GM12878 (cell line): ENCODE data around the gene FAM20A. TPM values are rescaled to one million over a fixed set of nuclear protein-coding genes. Genes with fewer than 3 reads are reported as not detected.
"Not testable (repeated sequence)": the region's sequence is repeated elsewhere in the genome, so short reads cannot be mapped to it uniquely, and the experiment has no call there.

Experiments
- ATAC-seq: fragments of 200-7000 bp; cut with Tn5 transposase; 3 replicates; pipeline ENCODE4 v1.9.1; 2020; ENCODE audit warnings: mild to moderate bottlenecking, moderate library complexity
- BruUV-seq: library from RNA; stranded (reverse); fragments of 400-500 nt; replicated peaks from 2 replicates; lab custom pipeline; 2021; lab: Mats Ljungman, UMichigan
- CTCF ChIA-PET: fragments of 300-600 bp; sonication (Branson Sonifier 250); formaldehyde crosslinking; extraction: SDS; loops from one replicate; lab custom pipeline; 2021; ENCODE audit warnings: inconsistent platforms; lab: Yijun Ruan, JAX
- POLR2A ChIA-PET: fragments of 350-600 bp; formaldehyde crosslinking; extraction: SDS; loops from one replicate; lab custom pipeline; 2021; ENCODE audit warnings: inconsistent platforms; lab: Charles Lee
- RAD21 ChIA-PET: fragments of 300-600 bp; sonication (Branson Sonifier 250); formaldehyde crosslinking; loops from one replicate; lab custom pipeline; 2023; ENCODE audit warnings: antibody characterized with exemption; ENCODE audit not compliant: unreplicated experiment; lab: Charles Lee
- SMC1A ChIA-PET: fragments of 300-600 bp; sonication (Branson Sonifier 250); formaldehyde crosslinking; loops from one replicate; lab custom pipeline; 2023; ENCODE audit not compliant: unreplicated experiment, uncharacterized antibody; lab: Charles Lee
- DNase-seq: peaks from one replicate; pipeline ENCODE4 v3.0.0-alpha.2; 2011; ENCODE audit warnings: low read depth, low spot score
- FAIRE-seq: peaks from 3 replicates; lab custom pipeline; 2011; peaks lifted over from hg19 to GRCh38; lab: Jason Lieb, UNC
- H2AFZ ChIP-seq: 2 replicates; pipeline ENCODE4 v1.6.0; 2011; ENCODE audit warnings: low read depth, low read length, control low read depth; ENCODE audit not compliant: control insufficient read depth
- H3K27ac ChIP-seq: 2 replicates; pipeline ENCODE4 v1.5.1; 2011; ENCODE audit warnings: control low read depth; ENCODE audit not compliant: control insufficient read depth, insufficient read depth
- H3K27me3 ChIP-seq, 2 experiments: replicated peaks in 1 of 2; 2 replicates each; pipeline versions ENCODE4 v1.6.0 to v1.6.1; 2011; ENCODE audit warnings: low read length in 1 of 2; ENCODE audit not compliant: control insufficient read depth in 2 of 2, insufficient read depth in 2 of 2
- H3K36me3 ChIP-seq, 2 experiments: 2 replicates each; pipeline ENCODE4 v1.5.1; 2011; ENCODE audit warnings: low read length in 1 of 2; ENCODE audit not compliant: control insufficient read depth in 2 of 2, insufficient read depth in 2 of 2
- H3K4me1 ChIP-seq: 2 replicates; pipeline ENCODE4 v1.6.1; 2011; ENCODE audit warnings: mild to moderate bottlenecking, low read length, moderate library complexity, mixed read lengths; ENCODE audit not compliant: control insufficient read depth, insufficient read depth
- H3K4me2 ChIP-seq: 2 replicates; pipeline ENCODE4 v1.6.0; 2011; ENCODE audit warnings: control low read depth; ENCODE audit not compliant: control insufficient read depth, insufficient read depth
- H3K4me3 ChIP-seq: fragments of 200-600 bp; sonication (generic); 2 replicates; pipeline ENCODE4 v1.5.1; 2016
- H3K79me2 ChIP-seq: 2 replicates; pipeline ENCODE4 v1.6.0; 2011; ENCODE audit warnings: low read length; ENCODE audit not compliant: control insufficient read depth, insufficient read depth
- H3K9ac ChIP-seq: 2 replicates; pipeline ENCODE4 v1.8.0; 2011; ENCODE audit warnings: low read length, control low read depth, mixed read lengths; ENCODE audit not compliant: control insufficient read depth, insufficient read depth
- H3K9me3 ChIP-seq: replicated peaks from 3 replicates; pipeline ENCODE4 v1.5.1; 2011; ENCODE audit warnings: mild to moderate bottlenecking, low read length; ENCODE audit not compliant: control insufficient read depth, insufficient read depth
- H4K20me1 ChIP-seq: 2 replicates; pipeline ENCODE4 v1.6.0; 2011; ENCODE audit not compliant: control insufficient read depth, insufficient read depth
- IRF3 ChIP-seq: fragments of 450-650 bp; IDR thresholded peaks from 2 replicates; pipeline ENCODE4 v1.6.1; 2014; ENCODE audit warnings: mild to moderate bottlenecking
- NFYB ChIP-seq: IDR thresholded peaks from 2 replicates; pipeline ENCODE4 v1.6.1; 2011; ENCODE audit warnings: low read depth, mild to moderate bottlenecking, low read length, improper control_type of control experiment, moderate library complexity; ENCODE audit not compliant: insufficient read depth
- NR2F1 ChIP-seq: fragments of 450-650 bp; conservative IDR thresholded peaks from 2 replicates; pipeline ENCODE4 v1.6.1; 2017; ENCODE audit warnings: mild to moderate bottlenecking
- NRF1 ChIP-seq: conservative IDR thresholded peaks from 2 replicates; pipeline ENCODE4 v1.6.1; 2011; ENCODE audit warnings: mild to moderate bottlenecking, low read depth, low read length, improper control_type of control experiment
- RCOR1 ChIP-seq: conservative IDR thresholded peaks from 2 replicates; pipeline ENCODE4 v1.6.1; 2012; ENCODE audit warnings: low read depth, low read length, improper control_type of control experiment
- RELB ChIP-seq: fragments of 450-650 bp; IDR thresholded peaks from 2 replicates; pipeline ENCODE4 v1.6.1; 2017; ENCODE audit warnings: low read depth, mild to moderate bottlenecking, moderate library complexity
- WGBS: methylation state at CpG from one replicate; pipeline ENCODE4 v1.1.6; 2016; ENCODE audit warnings: low lambda C conversion rate; ENCODE audit not compliant: insufficient replicate concordance, insufficient coverage; ENCODE audit errors: missing lambda C conversion rate; 5-methylcytosine and 5-hydroxymethylcytosine counted together
- in situ Hi-C: fragments of 300-500 bp; cut with MboI; formaldehyde crosslinking; loops from 9 replicates; pipeline ENCODE4 v1.14.3; 2018; ENCODE audit warnings: mixed read lengths
- intact Hi-C: fragments of 100-400 bp; cut with micrococcal nuclease; formaldehyde crosslinking; loops from one replicate; pipeline ENCODE4 v1.14.2; 2022; ENCODE audit not compliant: unreplicated experiment
- polyA plus RNA-seq, 11 experiments: library from polyadenylated mRNA; depleted of rRNA in 4 of 11; unstranded in 6 of 11; stranded (reverse) in 5 of 11; fragments of >200 nt; fragmentation: Nextera tagmentation in 4 of 11; fragmentation: Illumina TruSeq in 1 of 11; extraction: Ambion mirVana in 4 of 11; extraction: Trizol in 1 of 11; gene quantifications; 1 replicate in 1 of 11; 2 replicates in 10 of 11; pipeline versions ENCODE4 v1.2.1 to v1.2.3, GENCODE V29; 2011 to 2016; ENCODE audit warnings: inconsistent platforms in 2 of 11, missing spikeins in 2 of 11, low read depth in 1 of 11
- total RNA-seq, 4 experiments: library from RNA; depleted of rRNA in 3 of 4; stranded (reverse); fragments of >200 nt in 3 of 4; fragmentation: Illumina TruSeq in 1 of 4; extraction: Trizol in 1 of 4; gene quantifications; 2 replicates each; pipeline versions ENCODE4 v1.2.1 to v1.2.3, GENCODE V29; 2013 to 2021

FAM20A gene
- total and polyA plus RNA-seq, 10 of the 15 experiments (the other 5 are each of a cell fraction or from before 2014, with no cell fraction given) = 0.13 TPM; not detected in 9

- TF ChIP-seq IRF3 = no peak
- TF ChIP-seq NRF1 = no peak
- no peak for TF ChIP-seq NFYB
- TF ChIP-seq RCOR1 = no peak
- no peak for TF ChIP-seq RELB
- no peak for TF ChIP-seq NR2F1
These were observed 82.9 kb downstream of the FAM20A start (continued) for GRCh38 chr17:68518063-68518815.

GRCh38 chr17:68517605-68518004 lies 83.6 kb downstream of the FAM20A start:
- SMC1A ChIA-PET, H3K4me3 ChIP-seq, intact Hi-C loops, ATAC-seq, POLR2A ChIA-PET, FAIRE-seq, DNase-seq, H3K9ac ChIP-seq, H3K27me3 ChIP-seq, H3K9me3 ChIP-seq, H4K20me1 ChIP-seq, H3K4me2 ChIP-seq, H2AFZ ChIP-seq, BruUV-seq, CTCF ChIA-PET, in situ Hi-C loops, H3K4me1 ChIP-seq, H3K27ac ChIP-seq: not testable (repeated sequence)
- WGBS = 96% methylated on average over 3 of the region's 3 CpGs
- RAD21 ChIA-PET = interaction anchor here (1.2 kb wide), 1 partner anchor 50 kb away, joined by 3 read pairs; no protein-coding TSS in a partner anchor
- H3K36me3 ChIP-seq = peaks cover 8 to 27% of the 10 kb centered on the region in 2 experiments
- peaks cover 49% of the 10 kb centered on the region for H3K79me2 ChIP-seq
